H9 (cell line): ENCODE results near the gene AFAP1L1. TPM values are rescaled to one million over a fixed set of nuclear protein-coding genes. Genes with fewer than 3 reads are reported as not detected.

ENCODE experiments used
- DNase-seq: peaks from one replicate; pipeline ENCODE4 v3.0.0-alpha.2; 2017
- H2AFZ ChIP-seq: one replicate; pipeline ENCODE4 v1.6.1; 2013; ENCODE audit warnings: mild to moderate bottlenecking, low read length, control low read depth, moderate library complexity
- H2AK5ac ChIP-seq: 2 replicates; pipeline ENCODE4 v1.6.1; 2013; ENCODE audit warnings: low read length, control low read depth, mixed read lengths; ENCODE audit not compliant: insufficient read length
- H2BK120ac ChIP-seq: one replicate; pipeline ENCODE4 v1.6.1; 2013; ENCODE audit warnings: low read depth, mild to moderate bottlenecking, low read length, control low read depth, inconsistent platforms; ENCODE audit not compliant: poor library complexity, severe bottlenecking
- H2BK12ac ChIP-seq: 2 replicates; pipeline ENCODE4 v1.6.1; 2013; ENCODE audit warnings: low read length, control low read depth, mixed read lengths, low read depth; ENCODE audit not compliant: insufficient read length
- H2BK15ac ChIP-seq: 2 replicates; pipeline ENCODE4 v1.6.1; 2013; ENCODE audit warnings: low read depth, low read length, control low read depth
- H2BK20ac ChIP-seq: one replicate; pipeline ENCODE4 v1.6.1; 2013; ENCODE audit warnings: low read depth, mild to moderate bottlenecking, low read length, control low read depth, inconsistent platforms; ENCODE audit not compliant: poor library complexity, severe bottlenecking
- H2BK5ac ChIP-seq: 2 replicates; pipeline ENCODE4 v1.6.1; 2013; ENCODE audit warnings: low read length, control low read depth, mixed read lengths; ENCODE audit not compliant: insufficient read length
- H3K14ac ChIP-seq: 2 replicates; pipeline ENCODE4 v1.6.1; 2013; ENCODE audit warnings: low read length, control low read depth; ENCODE audit not compliant: insufficient read depth
- H3K18ac ChIP-seq: 2 replicates; pipeline ENCODE4 v1.6.1; 2013; ENCODE audit warnings: low read depth, mild to moderate bottlenecking, mixed read lengths, low read length, control low read depth; ENCODE audit not compliant: insufficient read length
- H3K23ac ChIP-seq: 2 replicates; pipeline ENCODE4 v1.6.1; 2013; ENCODE audit warnings: low read length, control low read depth, mixed read lengths, low read depth; ENCODE audit not compliant: insufficient read length
- H3K23me2 ChIP-seq: 2 replicates; pipeline ENCODE4 v1.6.1; 2013; ENCODE audit warnings: low read depth, mild to moderate bottlenecking, mixed read lengths, low read length, control low read depth; ENCODE audit not compliant: insufficient read length, poor library complexity, severe bottlenecking
- H3K27ac ChIP-seq: 2 replicates; pipeline ENCODE4 v1.5.1; 2013; ENCODE audit warnings: low read length, control low read depth, mixed read lengths, low read depth; ENCODE audit not compliant: insufficient read length
- H3K27me3 ChIP-seq: 2 replicates; pipeline ENCODE4 v1.6.1; 2013; ENCODE audit warnings: low read length, control low read depth, inconsistent platforms; ENCODE audit not compliant: insufficient read depth
- H3K4ac ChIP-seq: 2 replicates; pipeline ENCODE4 v1.6.1; 2013; ENCODE audit warnings: low read depth, mild to moderate bottlenecking, control low read depth, inconsistent platforms, low read length, moderate library complexity
- H3K4me1 ChIP-seq: 2 replicates; pipeline ENCODE4 v1.6.1; 2013; ENCODE audit warnings: low read length, control low read depth, inconsistent platforms; ENCODE audit not compliant: insufficient read depth
- H3K4me2 ChIP-seq: 2 replicates; pipeline ENCODE4 v1.6.1; 2013; ENCODE audit warnings: low read length, control low read depth, mixed read lengths; ENCODE audit not compliant: insufficient read length, insufficient read depth
- H3K56ac ChIP-seq: 2 replicates; pipeline ENCODE4 v1.6.1; 2013; ENCODE audit warnings: low read depth, mild to moderate bottlenecking, mixed read lengths, low read length, control low read depth; ENCODE audit not compliant: insufficient read length
- H3K79me1 ChIP-seq: 2 replicates; pipeline ENCODE4 v1.6.1; 2013; ENCODE audit warnings: low read depth, mild to moderate bottlenecking, moderate library complexity, low read length, control low read depth, inconsistent platforms; ENCODE audit not compliant: insufficient read depth, poor library complexity, severe bottlenecking
- H3K79me2 ChIP-seq: 2 replicates; pipeline ENCODE4 v1.6.1; 2013; ENCODE audit warnings: low read length, control low read depth, inconsistent platforms; ENCODE audit not compliant: insufficient read depth
- H3K9ac ChIP-seq: 2 replicates; pipeline ENCODE4 v1.6.1; 2013; ENCODE audit warnings: low read length, control low read depth, mixed read lengths; ENCODE audit not compliant: insufficient read length; ENCODE audit errors: extremely low read depth
- H3K9me3 ChIP-seq: one replicate; pipeline ENCODE4 v1.6.1; 2013; ENCODE audit warnings: low read depth, low read length, inconsistent platforms; ENCODE audit not compliant: control insufficient read depth
- H3T11ph ChIP-seq: one replicate; pipeline ENCODE4 v1.6.1; 2013; ENCODE audit warnings: mild to moderate bottlenecking, low read length, control low read depth, inconsistent platforms
- H4K20me1 ChIP-seq: one replicate; pipeline ENCODE4 v1.6.1; 2013; ENCODE audit not compliant: control insufficient read depth, insufficient read length, insufficient read depth
- H4K5ac ChIP-seq: 2 replicates; pipeline ENCODE4 v1.6.1; 2013; ENCODE audit warnings: low read depth, mild to moderate bottlenecking, mixed read lengths, low read length, control low read depth; ENCODE audit not compliant: insufficient read length
- H4K8ac ChIP-seq: replicated peaks from 2 replicates; pipeline ENCODE4 v1.6.1; 2013; ENCODE audit warnings: low read length, control low read depth, mixed read lengths, low read depth; ENCODE audit not compliant: insufficient read length
- H4K91ac ChIP-seq: 2 replicates; pipeline ENCODE4 v1.6.1; 2013; ENCODE audit warnings: low read depth, mild to moderate bottlenecking, moderate library complexity, mixed read lengths, low read length, control low read depth; ENCODE audit not compliant: insufficient read length
- H3K27ac Mint-ChIP-seq, 3 experiments: 2 replicates in 2 of 3; 3 replicates in 1 of 3; pipeline ENCODE4 v1.8.0; 2020 to 2021; ENCODE audit warnings: mixed read lengths in 3 of 3, mild to moderate bottlenecking in 1 of 3, moderate library complexity in 1 of 3
- H3K27me3 Mint-ChIP-seq: 2 replicates; pipeline ENCODE4 v1.8.0; 2021; ENCODE audit warnings: low read depth, mild to moderate bottlenecking, moderate library complexity, mixed read lengths
- H3K36me3 Mint-ChIP-seq, 3 experiments: 2 replicates in 2 of 3; 3 replicates in 1 of 3; pipeline ENCODE4 v1.8.0; 2020 to 2021; ENCODE audit warnings: low read depth in 3 of 3, mixed read lengths in 3 of 3; ENCODE audit not compliant: insufficient read depth in 1 of 3
- H3K4me1 Mint-ChIP-seq, 2 experiments: 2 replicates each; pipeline ENCODE4 v1.8.0; 2020; ENCODE audit warnings: mixed read lengths in 2 of 2
- H3K4me3 Mint-ChIP-seq, 2 experiments: 2 replicates in 1 of 2; 3 replicates in 1 of 2; pipeline ENCODE4 v1.8.0; 2020 to 2021; ENCODE audit warnings: mild to moderate bottlenecking in 2 of 2, mixed read lengths in 2 of 2, moderate library complexity in 1 of 2
- H3K9me3 Mint-ChIP-seq, 2 experiments: 2 replicates in 1 of 2; 3 replicates in 1 of 2; pipeline ENCODE4 v1.8.0; 2020; ENCODE audit warnings: mild to moderate bottlenecking in 2 of 2, mixed read lengths in 2 of 2, moderate library complexity in 1 of 2
- CTCF ChIP-seq: fragments of 200-600 bp; sonication (generic); conservative IDR thresholded peaks from 3 replicates; pipeline ENCODE4 v1.8.0; 2021; ENCODE audit warnings: antibody characterized with exemption, mild to moderate bottlenecking
- WGBS: extraction: QIAGEN DNeasy Blood & Tissue Kit; methylation state at CpG from one replicate; pipeline ENCODE4 v1.1.7; 2013; ENCODE audit warnings: missing lambda C conversion rate, low lambda C conversion rate, mixed read lengths; ENCODE audit not compliant: insufficient read length; ENCODE audit errors: extremely low coverage; 5-methylcytosine and 5-hydroxymethylcytosine counted together
- total RNA-seq: library from RNA; stranded (reverse); gene quantifications from 2 replicates; pipeline ENCODE4 v1.2.1, GENCODE V29; 2021

AFAP1L1 gene
- total RNA-seq, 1 experiment from 2014 or later = 1.8 TPM

DNA sequence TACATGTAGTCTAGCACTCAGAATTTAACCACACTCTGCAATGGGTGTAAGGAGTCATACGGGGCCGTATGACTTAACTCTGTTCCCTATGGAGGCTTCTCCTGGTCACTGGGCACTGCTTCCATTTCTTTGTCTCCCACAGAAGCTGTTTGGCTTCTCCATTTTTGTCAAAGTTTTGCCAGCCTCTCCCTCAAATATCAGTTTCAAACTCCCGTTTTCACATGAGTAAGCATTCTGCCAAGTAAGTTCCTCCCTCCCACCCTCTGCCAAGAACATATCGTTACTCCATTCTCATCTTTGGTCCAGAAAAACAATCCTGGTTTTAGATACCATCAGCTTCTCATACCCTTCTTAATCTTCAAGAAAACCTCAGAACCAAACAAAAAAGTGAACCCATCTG lies 6.1 kb downstream of the AFAP1L1 start:
- H3K27me3 Mint-ChIP-seq = peaks cover 48% of the 10 kb centered on the region

More for the DNA sequence above, 6.1 kb downstream of the AFAP1L1 start:
- WGBS = no CpG with 5 or more reads among the region's 4 CpGs
- Histone ChIP-seq H3K4me2 (no peak overlapping the region), H4K91ac (no peak overlapping the region), H2BK5ac (no peak overlapping the region), H3K27me3 (peaks cover 3% of the 10 kb centered on the region; the same call in 1 of the 2 replicates), H3K27ac (no peak overlapping the region), H3K56ac (no peak overlapping the region), H3K9ac (no peak overlapping the region), H2BK20ac (no peak overlapping the region), H3K23me2 (no peaks in the 10 kb centered on the region), H2BK15ac (no peak overlapping the region), H3K79me2 (no peaks in the 10 kb centered on the region), H3K9me3 (no peaks in the 10 kb centered on the region), H3K14ac (no peak overlapping the region), H3K18ac (no peak overlapping the region), H4K8ac (no peak overlapping the region), H2AFZ (no peak overlapping the region), H2BK120ac (no peak overlapping the region), H3K79me1 (no peaks in the 10 kb centered on the region), H3K4ac (no peak overlapping the region), H2BK12ac (no peak overlapping the region), H4K5ac (no peak overlapping the region), H3K23ac (no peak overlapping the region), H3K4me1 (no peaks in the 10 kb centered on the region; the same call in 1 of the 2 replicates), H3T11ph (no peak overlapping the region), H4K20me1 (no peaks in the 10 kb centered on the region), H2AK5ac (no peak overlapping the region)
- TF ChIP-seq CTCF = no peak
- H3K36me3 Mint-ChIP-seq = no peaks in the 10 kb centered on the region
- no peak for DNase-seq
- H3K4me3 Mint-ChIP-seq = no peak overlapping the region; a peak in 1 of 5 replicates
- no peaks in the 10 kb centered on the region; a peak in 1 of 5 replicates for H3K9me3 Mint-ChIP-seq
- peaks cover 11 to 21% of the 10 kb centered on the region in 2 experiments for H3K4me1 Mint-ChIP-seq
- H3K27ac Mint-ChIP-seq = no peak overlapping the region
